OCI-LY1 (cell line): ENCODE results near the gene COTL1.

Experiments used
- CTCF ChIP-seq: fragments of 200-600 bp; sonication (generic), shearing (Covaris generic); IDR thresholded peaks from 2 replicates; pipeline ENCODE4 v1.5.1; 2017; ENCODE audit warnings: mild to moderate bottlenecking, antibody characterized with exemption, low read length, moderate library complexity, mixed read lengths
- EZH2 ChIP-seq: fragments of 200-600 bp; sonication (generic), shearing (Covaris generic); IDR thresholded peaks from 2 replicates; pipeline ENCODE4 v1.8.0; 2017; ENCODE audit warnings: borderline replicate concordance, mixed run types, mild to moderate bottlenecking, antibody characterized with exemption, low read length, moderate library complexity, mixed read lengths

- TF ChIP-seq CTCF: no peak
- TF ChIP-seq EZH2: no peak
These were observed 54.7 kb downstream of the COTL1 start for GRCh38 chr16:84563064-84563715.
